ENCODE measurements around the gene SLC25A23. TPM values are rescaled to one million over a fixed set of nuclear protein-coding genes. Genes with fewer than 3 reads are reported as not detected.

SLC25A23 gene
- total RNA-seq, 1 experiment from 2014 or later = 73.5 TPM

DNA sequence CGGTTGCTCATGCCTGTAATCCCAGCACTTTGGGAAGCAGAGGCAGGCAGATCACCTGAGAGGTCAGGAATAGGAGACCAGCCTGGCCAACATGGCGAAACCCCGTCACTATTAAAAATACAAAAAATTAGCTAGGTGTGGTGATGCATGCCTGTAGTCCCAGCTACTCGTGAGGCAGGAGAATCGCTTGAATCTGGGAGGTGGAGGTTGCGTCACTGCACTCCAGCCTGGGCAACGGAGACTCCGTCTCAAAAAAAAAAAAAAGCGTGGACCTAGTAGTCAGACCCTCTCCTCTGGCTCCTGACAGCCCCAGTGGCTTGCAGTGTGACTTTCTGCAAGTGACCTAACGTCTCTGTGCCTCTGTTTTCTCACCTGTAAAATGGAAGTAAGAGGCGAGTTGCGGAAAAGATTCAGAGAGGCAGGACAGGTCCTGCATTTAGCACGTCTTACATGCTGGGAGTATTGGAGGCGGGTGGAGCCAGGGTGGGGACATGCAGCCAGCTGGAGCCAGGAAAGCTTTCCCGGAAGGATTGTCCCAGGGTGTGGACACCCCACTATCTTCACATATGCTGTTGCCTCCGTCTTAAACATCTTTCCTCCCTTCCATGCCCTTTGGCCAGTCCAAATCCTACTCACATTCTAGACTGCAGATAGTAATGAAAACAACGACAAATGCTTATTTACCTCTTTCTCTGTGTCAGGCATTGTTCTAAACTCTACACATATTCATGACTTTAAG lies 39.6 kb upstream of the SLC25A23 start:
- POLR2A ChIA-PET = no interaction called here
- Histone ChIP-seq H3K4me3 (ENCODE audit: low read depth, low read length) (no peak overlapping the region), H3K27me3 (replicated peaks; ENCODE audit: control insufficient read depth, insufficient read depth, low read length) (no peaks in the 10 kb centered on the region), H3K36me3 (ENCODE audit: control insufficient read depth, insufficient read depth, low read length) (no peaks in the 10 kb centered on the region), H3K4me1 (no peaks in the 10 kb centered on the region), H3K9me3 (no peaks in the 10 kb centered on the region)
- BruUV-seq (replicated peaks) = no TSS peak
- peaks cover 6% of the 10 kb centered on the region for H3K4me1 Mint-ChIP-seq (ENCODE audit: low read depth, unreplicated experiment)
- H3K27me3 Mint-ChIP-seq (ENCODE audit: insufficient read depth, unreplicated experiment) = no peaks in the 10 kb centered on the region
- intact Hi-C loops (cut with micrococcal nuclease; ENCODE audit: unreplicated experiment) = no loop called here
- H3K9me3 Mint-ChIP-seq (ENCODE audit: unreplicated experiment) = no peaks in the 10 kb centered on the region
- DNase-seq = no peak
- no peak overlapping the region for H3K27ac Mint-ChIP-seq (ENCODE audit: unreplicated experiment)
- H3K36me3 Mint-ChIP-seq (ENCODE audit: insufficient read depth, unreplicated experiment) = no peaks in the 10 kb centered on the region
- no peak overlapping the region for H3K4me3 Mint-ChIP-seq (ENCODE audit: unreplicated experiment)
- CTCF ChIA-PET = no interaction called here
- TF ChIP-seq, protein P1, sequence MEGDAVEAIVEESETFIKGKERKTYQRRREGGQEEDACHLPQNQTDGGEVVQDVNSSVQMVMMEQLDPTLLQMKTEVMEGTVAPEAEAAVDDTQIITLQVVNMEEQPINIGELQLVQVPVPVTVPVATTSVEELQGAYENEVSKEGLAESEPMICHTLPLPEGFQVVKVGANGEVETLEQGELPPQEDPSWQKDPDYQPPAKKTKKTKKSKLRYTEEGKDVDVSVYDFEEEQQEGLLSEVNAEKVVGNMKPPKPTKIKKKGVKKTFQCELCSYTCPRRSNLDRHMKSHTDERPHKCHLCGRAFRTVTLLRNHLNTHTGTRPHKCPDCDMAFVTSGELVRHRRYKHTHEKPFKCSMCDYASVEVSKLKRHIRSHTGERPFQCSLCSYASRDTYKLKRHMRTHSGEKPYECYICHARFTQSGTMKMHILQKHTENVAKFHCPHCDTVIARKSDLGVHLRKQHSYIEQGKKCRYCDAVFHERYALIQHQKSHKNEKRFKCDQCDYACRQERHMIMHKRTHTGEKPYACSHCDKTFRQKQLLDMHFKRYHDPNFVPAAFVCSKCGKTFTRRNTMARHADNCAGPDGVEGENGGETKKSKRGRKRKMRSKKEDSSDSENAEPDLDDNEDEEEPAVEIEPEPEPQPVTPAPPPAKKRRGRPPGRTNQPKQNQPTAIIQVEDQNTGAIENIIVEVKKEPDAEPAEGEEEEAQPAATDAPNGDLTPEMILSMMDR (IDR thresholded peaks at IDR 0.05; ENCODE audit: insufficient read depth in 1 of 2, low read depth in 1 of 2, low read length in 1 of 2, severe bottlenecking in 1 of 2, unreplicated experiment in 1 of 2) = no peak

DNA sequence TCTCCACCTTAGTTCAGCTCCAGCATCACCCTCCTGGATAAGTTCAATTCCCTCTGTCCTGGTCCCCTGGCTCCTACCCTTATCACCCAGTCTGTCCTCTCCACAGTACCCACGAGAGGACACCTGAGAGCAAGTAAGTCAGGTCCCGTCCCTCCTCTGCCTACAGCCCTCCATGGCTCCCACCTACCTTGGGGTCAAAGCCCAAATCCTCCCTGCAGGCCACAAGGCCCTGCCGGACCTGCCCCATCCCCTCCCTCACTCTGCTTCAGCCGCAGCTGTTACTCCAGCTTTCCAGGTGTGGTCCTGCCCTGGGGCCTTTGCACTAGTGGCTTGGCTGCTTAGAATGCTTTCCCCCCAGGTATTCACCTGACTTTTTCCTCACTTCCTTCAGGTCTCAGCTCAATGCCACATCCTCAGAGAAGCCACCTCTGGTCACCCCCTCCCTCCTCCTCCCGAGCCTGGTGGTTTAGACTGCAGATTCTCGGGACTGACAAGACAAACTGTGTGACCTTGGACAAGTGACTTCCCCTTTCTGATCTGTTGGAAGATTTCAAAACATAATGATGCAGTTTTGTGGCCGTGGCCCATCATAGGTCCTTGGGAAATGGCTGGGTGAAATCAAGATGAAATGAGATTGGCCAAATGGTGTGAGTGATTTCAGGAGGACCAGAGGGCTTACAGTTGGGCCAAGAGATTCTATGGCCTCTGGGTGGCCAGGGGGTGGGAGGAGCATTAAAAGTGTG lies 38.9 kb upstream of the SLC25A23 start:
- ChIA-PET CTCF (no interaction called here), POLR2A (no interaction called here)
- Histone ChIP-seq H3K9me3 (no peaks in the 10 kb centered on the region), H3K4me3 (ENCODE audit: low read depth, low read length) (no peak overlapping the region), H3K27me3 (replicated peaks; ENCODE audit: control insufficient read depth, insufficient read depth, low read length) (no peaks in the 10 kb centered on the region), H3K36me3 (ENCODE audit: control insufficient read depth, insufficient read depth, low read length) (no peaks in the 10 kb centered on the region), H3K4me1 (no peaks in the 10 kb centered on the region)
- Mint-ChIP-seq H3K36me3 (ENCODE audit: insufficient read depth, unreplicated experiment) (no peaks in the 10 kb centered on the region), H3K27me3 (ENCODE audit: insufficient read depth, unreplicated experiment) (no peaks in the 10 kb centered on the region), H3K27ac (ENCODE audit: unreplicated experiment) (no peak overlapping the region), H3K4me1 (ENCODE audit: low read depth, unreplicated experiment) (peaks cover 8% of the 10 kb centered on the region), H3K4me3 (ENCODE audit: unreplicated experiment) (no peak overlapping the region), H3K9me3 (ENCODE audit: unreplicated experiment) (no peaks in the 10 kb centered on the region)
- BruUV-seq (replicated peaks) = no TSS peak
- intact Hi-C loops (cut with micrococcal nuclease; ENCODE audit: unreplicated experiment) = no loop called here
- no peak for DNase-seq
- TF ChIP-seq, protein P1 (IDR thresholded peaks at IDR 0.05; ENCODE audit: insufficient read depth in 1 of 2, low read depth in 1 of 2, low read length in 1 of 2, severe bottlenecking in 1 of 2, unreplicated experiment in 1 of 2) = no peak

- TF ChIP-seq, protein P1 (IDR thresholded peaks at IDR 0.05; ENCODE audit: insufficient read depth in 1 of 2, low read depth in 1 of 2, low read length in 1 of 2, severe bottlenecking in 1 of 2, unreplicated experiment in 1 of 2) = no peak
- no peaks in the 10 kb centered on the region for H3K36me3 ChIP-seq (ENCODE audit: control insufficient read depth, insufficient read depth, low read length)
- H3K4me1 ChIP-seq = no peaks in the 10 kb centered on the region
- H3K9me3 Mint-ChIP-seq (ENCODE audit: unreplicated experiment) = no peaks in the 10 kb centered on the region
- H3K9me3 ChIP-seq = no peaks in the 10 kb centered on the region
- H3K27me3 Mint-ChIP-seq (ENCODE audit: insufficient read depth, unreplicated experiment) = no peaks in the 10 kb centered on the region
- H3K4me1 Mint-ChIP-seq (ENCODE audit: low read depth, unreplicated experiment) = peaks cover 8% of the 10 kb centered on the region
- H3K27me3 ChIP-seq (replicated peaks; ENCODE audit: control insufficient read depth, insufficient read depth, low read length) = no peaks in the 10 kb centered on the region
- POLR2A ChIA-PET = no interaction called here
- no TSS peak for BruUV-seq (replicated peaks)
- no peaks in the 10 kb centered on the region for H3K36me3 Mint-ChIP-seq (ENCODE audit: insufficient read depth, unreplicated experiment)
- H3K4me3 Mint-ChIP-seq (ENCODE audit: unreplicated experiment) = no peak overlapping the region
- DNase-seq = no peak
- H3K4me3 ChIP-seq (ENCODE audit: low read depth, low read length) = no peak overlapping the region
- CTCF ChIA-PET = no interaction called here
- intact Hi-C loops (cut with micrococcal nuclease; ENCODE audit: unreplicated experiment) = no loop called here
- H3K27ac Mint-ChIP-seq (ENCODE audit: unreplicated experiment) = no peak overlapping the region
These were observed 36.4 kb upstream of the SLC25A23 start for GRCh38 chr19:6495947-6496346.

Measured in Caco-2 (cell line).